ENCODE results near the gene MAGEF1.
A peak's percentile ranks its signal among the peaks of the same experiment; 100 is the strongest.

MAGEF1 gene

GRCh38 chr3:184713521-184713920 is 1.7 kb upstream of the MAGEF1 start:
- Histone ChIP-seq H3K4me1 (peaks cover 27% of the 10 kb centered on the region), H3K36me3 (peaks cover 12% of the 10 kb centered on the region), H3K27me3 (no peaks in the 10 kb centered on the region), H3K9me3 (no peaks in the 10 kb centered on the region), H3K4me3 (ENCODE audit: low read depth, low read length) (no peak overlapping the region)
- no peak for DNase-seq
- no peak for TF ChIP-seq CTCF (IDR thresholded peaks at IDR 0.05; ENCODE audit: low read depth, low read length)

- Histone ChIP-seq H3K9me3 (no peaks in the 10 kb centered on the region), H3K4me3 (ENCODE audit: low read depth, low read length) (no peak overlapping the region), H3K4me1 (peaks cover 22% of the 10 kb centered on the region), H3K36me3 (peaks cover 12% of the 10 kb centered on the region), H3K27me3 (no peaks in the 10 kb centered on the region)
- no peak for TF ChIP-seq CTCF (IDR thresholded peaks at IDR 0.05; ENCODE audit: low read depth, low read length)
- DNase-seq, result no peak
Observed at GRCh38 chr3:184713040-184713355, 1.1 kb upstream of the MAGEF1 start.

GRCh38 chr3:184712248-184713039 is 580 bp upstream of the MAGEF1 start:
- Histone ChIP-seq H3K36me3 (peaks cover 12% of the 10 kb centered on the region), H3K4me3 (ENCODE audit: low read depth, low read length) (peak overlapping the region; percentile 72), H3K4me1 (peaks cover 17% of the 10 kb centered on the region), H3K9me3 (no peaks in the 10 kb centered on the region), H3K27me3 (no peaks in the 10 kb centered on the region)
- DNase-seq, result no peak
- no peak for TF ChIP-seq CTCF (IDR thresholded peaks at IDR 0.05; ENCODE audit: low read depth, low read length)

- TF ChIP-seq CTCF (IDR thresholded peaks at IDR 0.05; ENCODE audit: low read depth, low read length), result no peak
- Histone ChIP-seq H3K4me3 (ENCODE audit: low read depth, low read length) (peak overlapping the region; percentile 72), H3K36me3 (peaks cover 12% of the 10 kb centered on the region), H3K9me3 (no peaks in the 10 kb centered on the region), H3K4me1 (peaks cover 3% of the 10 kb centered on the region; the same call in 1 of the 2 replicates), H3K27me3 (no peaks in the 10 kb centered on the region)
- DNase-seq, result no peak
Observed at GRCh38 chr3:184710870-184711492, 883 bp downstream of the MAGEF1 start.

- H3K9me3 ChIP-seq, result no peaks in the 10 kb centered on the region
- no peak for TF ChIP-seq CTCF (IDR thresholded peaks at IDR 0.05; ENCODE audit: low read depth, low read length)
Observed at GRCh38 chr3:184703657-184704056, 8.2 kb downstream of the MAGEF1 start.

GRCh38 chr3:184700759-184701158 is 11.1 kb downstream of the MAGEF1 start:
- Histone ChIP-seq H3K36me3 (no peaks in the 10 kb centered on the region), H3K4me1 (peaks cover 30% of the 10 kb centered on the region), H3K27me3 (no peaks in the 10 kb centered on the region), H3K4me3 (ENCODE audit: low read depth, low read length) (no peak overlapping the region), H3K9me3 (no peaks in the 10 kb centered on the region)
- no peak for DNase-seq
- no peak for TF ChIP-seq CTCF (IDR thresholded peaks at IDR 0.05; ENCODE audit: low read depth, low read length)

More at GRCh38 chr3:184703657-184704056, 8.2 kb downstream of the MAGEF1 start:
- Histone ChIP-seq H3K4me1 (peaks cover 21% of the 10 kb centered on the region), H3K4me3 (ENCODE audit: low read depth, low read length) (no peak overlapping the region), H3K36me3 (no peaks in the 10 kb centered on the region; the same call in 1 of the 2 replicates), H3K27me3 (no peaks in the 10 kb centered on the region)
- DNase-seq, result no peak
